HG02981 (cell line): Measurements from ENCODE around the gene LRBA.

Experiments
- ATAC-seq: cut with Tn5 transposase; IDR thresholded peaks from one replicate; pipeline ENCODE4 v1.9.1; 2021; ENCODE audit warnings: mild to moderate bottlenecking, moderate library complexity; ENCODE audit not compliant: unreplicated experiment

LRBA gene

GRCh38 chr4:150820409-150820808 is 194.7 kb downstream of the LRBA start:
- no peak for ATAC-seq

- ATAC-seq: no peak
These were observed 196.4 kb downstream of the LRBA start for GRCh38 chr4:150818661-150819060.

GRCh38 chr4:150817804-150818528 is 197.1 kb downstream of the LRBA start:
- no peak for ATAC-seq

- ATAC-seq: no peak
These were observed 198.1 kb downstream of the LRBA start for GRCh38 chr4:150817017-150817416.

- no peak for ATAC-seq
These were observed 198.6 kb downstream of the LRBA start for GRCh38 chr4:150816491-150816890.

GRCh38 chr4:150814873-150815272 is 200.2 kb downstream of the LRBA start:
- no peak for ATAC-seq

GRCh38 chr4:150805183-150806025 is 209.7 kb downstream of the LRBA start:
- ATAC-seq: no peak

GRCh38 chr4:150801833-150802232 is 213.3 kb downstream of the LRBA start:
- ATAC-seq: no peak

- no peak for ATAC-seq
These were observed 215.9 kb downstream of the LRBA start for GRCh38 chr4:150799207-150799606.

GRCh38 chr4:150794706-150795105 is 220.4 kb downstream of the LRBA start:
- no peak for ATAC-seq

- ATAC-seq: no peak
These were observed 225.2 kb downstream of the LRBA start for GRCh38 chr4:150789864-150790263.

- ATAC-seq: no peak
These were observed 230.1 kb downstream of the LRBA start for GRCh38 chr4:150784939-150785338.

GRCh38 chr4:150784305-150784704 is 230.8 kb downstream of the LRBA start:
- no peak for ATAC-seq

GRCh38 chr4:150782921-150783320 is 232.2 kb downstream of the LRBA start:
- no peak for ATAC-seq

GRCh38 chr4:150782311-150782710 is 232.8 kb downstream of the LRBA start:
- ATAC-seq: no peak

GRCh38 chr4:150781191-150781590 is 233.9 kb downstream of the LRBA start:
- no peak for ATAC-seq

- ATAC-seq: no peak
These were observed 235.4 kb downstream of the LRBA start for GRCh38 chr4:150779707-150780106.

- ATAC-seq: no peak
These were observed 241.2 kb downstream of the LRBA start for GRCh38 chr4:150773729-150774449.

- no peak for ATAC-seq
These were observed 242.1 kb downstream of the LRBA start for GRCh38 chr4:150773032-150773431.

- no peak for ATAC-seq
These were observed 243.7 kb downstream of the LRBA start for GRCh38 chr4:150771382-150771781.

GRCh38 chr4:150769845-150770244 is 245.2 kb downstream of the LRBA start:
- ATAC-seq: no peak

GRCh38 chr4:150769248-150769647 is 245.8 kb downstream of the LRBA start:
- no peak for ATAC-seq
